KMS-11 (cell line): ENCODE results near the gene SLAMF7.
A peak's percentile ranks its signal among the peaks of the same experiment; 100 is the strongest.

Experiments
- H2AFZ ChIP-seq: fragments of 200-600 bp; sonication (generic); 2 replicates; pipeline ENCODE4 v1.6.1; 2016; ENCODE audit warnings: antibody characterized with exemption, mixed run types, low read depth
- H3K27ac ChIP-seq: fragments of 200-600 bp; sonication (generic); 2 replicates; pipeline ENCODE4 v1.6.1; 2016; ENCODE audit warnings: mild to moderate bottlenecking, mixed run types
- H3K27me3 ChIP-seq: fragments of 200-600 bp; sonication (generic); 2 replicates; pipeline ENCODE4 v1.6.1; 2017; ENCODE audit warnings: mild to moderate bottlenecking, low read depth, mixed run types, moderate library complexity; ENCODE audit not compliant: insufficient read depth
- H3K36me3 ChIP-seq: fragments of 200-600 bp; sonication (generic); 2 replicates; pipeline ENCODE4 v1.6.1; 2017; ENCODE audit warnings: mild to moderate bottlenecking, mixed run types; ENCODE audit not compliant: insufficient read depth
- H3K4me1 ChIP-seq: fragments of 200-600 bp; sonication (generic); 2 replicates; pipeline ENCODE4 v1.6.1; 2016; ENCODE audit warnings: mild to moderate bottlenecking, low read depth, mixed run types; ENCODE audit not compliant: poor library complexity, severe bottlenecking
- H3K4me2 ChIP-seq: fragments of 200-600 bp; sonication (generic); 2 replicates; pipeline ENCODE4 v1.7.0; 2016; ENCODE audit warnings: mild to moderate bottlenecking, mixed run types
- H3K4me3 ChIP-seq: fragments of 200-600 bp; sonication (generic); IDR thresholded peaks from 2 replicates; pipeline ENCODE4 v1.6.1; 2017; ENCODE audit warnings: low read depth, low read length, mixed read lengths; ENCODE audit not compliant: insufficient read depth
- H3K79me2 ChIP-seq: fragments of 200-600 bp; sonication (generic); 2 replicates; pipeline ENCODE4 v1.6.1; 2016; ENCODE audit warnings: low read depth, mixed run types; ENCODE audit not compliant: insufficient read depth
- H3K9ac ChIP-seq: fragments of 200-600 bp; sonication (generic); 2 replicates; pipeline ENCODE4 v1.6.1; 2016; ENCODE audit warnings: mild to moderate bottlenecking, mixed run types
- H4K20me1 ChIP-seq: fragments of 200-600 bp; sonication (generic); 2 replicates; pipeline ENCODE4 v1.6.1; 2016; ENCODE audit warnings: mild to moderate bottlenecking, mixed run types; ENCODE audit not compliant: insufficient read depth
- TF ChIP-seq, protein P1 (sequence below): fragments of 200-600 bp; sonication (generic); conservative IDR thresholded peaks from 2 replicates; pipeline ENCODE4 v1.6.1; 2017; ENCODE audit warnings: low read depth, mild to moderate bottlenecking, antibody characterized with exemption, low read length, moderate library complexity, mixed read lengths

The SLAMF7 gene

DNA sequence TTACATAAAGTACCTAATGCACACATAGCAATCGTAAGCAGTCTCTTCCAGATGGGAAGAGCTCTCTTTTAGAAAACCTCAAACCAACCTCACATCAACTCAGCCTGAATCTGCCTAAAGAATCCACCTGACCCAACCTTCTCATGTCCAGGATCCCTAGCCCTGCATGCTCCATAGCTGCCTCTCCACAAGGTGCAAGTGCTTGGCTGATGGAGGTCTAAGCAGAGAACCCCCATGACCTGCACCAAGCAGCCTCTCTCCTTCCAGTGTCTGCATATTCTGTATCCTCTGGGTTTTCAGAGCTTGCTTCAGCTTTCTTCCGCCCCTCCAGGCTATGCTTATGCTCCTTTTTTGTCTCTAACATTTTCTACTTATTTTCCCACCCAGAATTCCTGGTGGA, 59.4 kb downstream of the SLAMF7 start:
- no peak overlapping the region for H2AFZ ChIP-seq
- H3K79me2 ChIP-seq = no peaks in the 10 kb centered on the region; the same call in 1 of the 2 replicates
- H4K20me1 ChIP-seq = no peaks in the 10 kb centered on the region
- H3K36me3 ChIP-seq = no peaks in the 10 kb centered on the region
- TF ChIP-seq, protein P1, sequence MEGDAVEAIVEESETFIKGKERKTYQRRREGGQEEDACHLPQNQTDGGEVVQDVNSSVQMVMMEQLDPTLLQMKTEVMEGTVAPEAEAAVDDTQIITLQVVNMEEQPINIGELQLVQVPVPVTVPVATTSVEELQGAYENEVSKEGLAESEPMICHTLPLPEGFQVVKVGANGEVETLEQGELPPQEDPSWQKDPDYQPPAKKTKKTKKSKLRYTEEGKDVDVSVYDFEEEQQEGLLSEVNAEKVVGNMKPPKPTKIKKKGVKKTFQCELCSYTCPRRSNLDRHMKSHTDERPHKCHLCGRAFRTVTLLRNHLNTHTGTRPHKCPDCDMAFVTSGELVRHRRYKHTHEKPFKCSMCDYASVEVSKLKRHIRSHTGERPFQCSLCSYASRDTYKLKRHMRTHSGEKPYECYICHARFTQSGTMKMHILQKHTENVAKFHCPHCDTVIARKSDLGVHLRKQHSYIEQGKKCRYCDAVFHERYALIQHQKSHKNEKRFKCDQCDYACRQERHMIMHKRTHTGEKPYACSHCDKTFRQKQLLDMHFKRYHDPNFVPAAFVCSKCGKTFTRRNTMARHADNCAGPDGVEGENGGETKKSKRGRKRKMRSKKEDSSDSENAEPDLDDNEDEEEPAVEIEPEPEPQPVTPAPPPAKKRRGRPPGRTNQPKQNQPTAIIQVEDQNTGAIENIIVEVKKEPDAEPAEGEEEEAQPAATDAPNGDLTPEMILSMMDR = no peak
- H3K9ac ChIP-seq = no peak overlapping the region; the same call in 1 of the 2 replicates
- peaks cover 81% of the 10 kb centered on the region for H3K4me1 ChIP-seq
- no peaks in the 10 kb centered on the region for H3K27me3 ChIP-seq
- no peak overlapping the region for H3K4me3 ChIP-seq
- H3K4me2 ChIP-seq = peak overlapping the region; percentile 37
- H3K27ac ChIP-seq = no peak overlapping the region

GRCh38 chr1:160799641-160800040, 60.6 kb downstream of the SLAMF7 start:
- H4K20me1 ChIP-seq = no peaks in the 10 kb centered on the region
- TF ChIP-seq, protein P1 = no peak
- H3K79me2 ChIP-seq = no peaks in the 10 kb centered on the region; the same call in 1 of the 2 replicates
- H2AFZ ChIP-seq = no peak overlapping the region
- H3K27ac ChIP-seq = no peak overlapping the region
- H3K27me3 ChIP-seq = no peaks in the 10 kb centered on the region
- H3K9ac ChIP-seq = no peak overlapping the region
- peaks cover 70% of the 10 kb centered on the region for H3K4me1 ChIP-seq
- H3K36me3 ChIP-seq = no peaks in the 10 kb centered on the region
- H3K4me3 ChIP-seq = no peak overlapping the region
- H3K4me2 ChIP-seq = peak overlapping the region; percentile 30; the same call in 1 of the 2 replicates

DNA sequence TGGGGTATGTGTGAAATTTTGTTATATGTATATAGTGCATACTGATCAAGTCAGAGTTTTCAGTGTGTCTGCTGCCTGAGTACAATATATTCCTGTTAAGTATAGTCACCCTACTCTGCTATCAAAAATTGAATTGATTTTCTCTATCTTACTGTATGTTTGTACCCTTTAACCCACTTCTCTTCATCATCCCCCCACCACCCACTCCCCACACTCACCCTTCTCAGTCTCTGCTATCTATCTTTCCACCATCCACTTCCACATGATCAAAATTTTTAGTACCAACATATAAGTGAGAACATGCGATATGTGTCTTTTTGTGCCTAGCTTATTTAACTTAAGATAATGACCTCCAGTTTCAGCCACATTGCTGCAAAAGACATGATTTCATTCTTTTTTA, 61.1 kb downstream of the SLAMF7 start:
- no peak overlapping the region for H3K9ac ChIP-seq
- H3K36me3 ChIP-seq = no peaks in the 10 kb centered on the region
- peaks cover 65% of the 10 kb centered on the region for H3K4me1 ChIP-seq
- H4K20me1 ChIP-seq = no peaks in the 10 kb centered on the region
- no peak overlapping the region for H3K27ac ChIP-seq
- no peaks in the 10 kb centered on the region; the same call in 1 of the 2 replicates for H3K79me2 ChIP-seq
- H3K27me3 ChIP-seq = no peaks in the 10 kb centered on the region
- no peak overlapping the region for H3K4me3 ChIP-seq
- H2AFZ ChIP-seq = no peak overlapping the region
- peak overlapping the region; percentile 30 for H3K4me2 ChIP-seq
- TF ChIP-seq, protein P1 = no peak

DNA sequence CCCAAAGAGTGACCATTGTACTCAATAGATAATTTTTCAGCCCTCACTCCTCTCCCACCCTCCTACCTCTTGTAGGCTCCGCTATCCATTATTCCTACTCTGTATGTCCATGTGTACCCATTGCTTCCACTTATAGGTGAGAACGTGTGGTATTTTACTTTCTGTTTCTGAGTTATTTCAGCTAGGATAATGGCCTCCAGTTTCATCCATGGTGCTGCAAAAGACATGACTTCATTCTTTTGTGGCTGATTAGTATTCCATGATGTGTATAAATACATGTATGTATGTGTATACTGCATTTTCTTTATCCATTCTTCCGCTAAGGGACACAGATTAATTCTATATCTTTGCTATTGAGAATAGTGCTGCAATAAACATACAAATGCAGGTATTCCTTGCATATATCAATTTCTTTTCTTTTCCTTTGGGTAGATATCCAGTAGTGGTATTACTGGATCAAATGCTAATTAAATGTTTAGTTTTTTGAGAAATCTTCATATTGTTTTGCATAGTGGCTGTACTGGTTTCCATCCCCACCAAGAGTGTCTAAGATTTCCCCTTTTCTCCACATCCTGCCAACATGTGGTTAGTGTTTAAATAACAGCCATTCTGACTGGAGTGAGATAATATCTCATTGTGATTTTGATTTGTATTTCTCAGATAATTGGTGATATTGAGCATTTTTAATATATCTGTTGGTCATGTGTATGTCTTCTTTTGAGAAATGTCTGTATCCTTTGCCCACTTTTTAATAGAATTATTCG, 61.8 kb downstream of the SLAMF7 start:
- H4K20me1 ChIP-seq = no peaks in the 10 kb centered on the region
- H3K27ac ChIP-seq = no peak overlapping the region
- no peaks in the 10 kb centered on the region for H3K27me3 ChIP-seq
- no peaks in the 10 kb centered on the region for H3K36me3 ChIP-seq
- H2AFZ ChIP-seq = no peak overlapping the region
- no peaks in the 10 kb centered on the region; the same call in 1 of the 2 replicates for H3K79me2 ChIP-seq
- H3K4me1 ChIP-seq = peaks cover 59% of the 10 kb centered on the region
- peak overlapping the region; percentile 30 for H3K4me2 ChIP-seq
- no peak overlapping the region for H3K9ac ChIP-seq
- peak overlapping the region; percentile 38 for H3K4me3 ChIP-seq
- TF ChIP-seq, protein P1 = 0 out of 2 replicates have a peak, but pooled peaks have one; percentile 23
